ENCODE measurements around the gene HYOU1.
"Not testable (repeated sequence)": the region's sequence is repeated elsewhere in the genome, so short reads cannot be mapped to it uniquely, and the experiment has no call there.

Gene HYOU1, protein sequence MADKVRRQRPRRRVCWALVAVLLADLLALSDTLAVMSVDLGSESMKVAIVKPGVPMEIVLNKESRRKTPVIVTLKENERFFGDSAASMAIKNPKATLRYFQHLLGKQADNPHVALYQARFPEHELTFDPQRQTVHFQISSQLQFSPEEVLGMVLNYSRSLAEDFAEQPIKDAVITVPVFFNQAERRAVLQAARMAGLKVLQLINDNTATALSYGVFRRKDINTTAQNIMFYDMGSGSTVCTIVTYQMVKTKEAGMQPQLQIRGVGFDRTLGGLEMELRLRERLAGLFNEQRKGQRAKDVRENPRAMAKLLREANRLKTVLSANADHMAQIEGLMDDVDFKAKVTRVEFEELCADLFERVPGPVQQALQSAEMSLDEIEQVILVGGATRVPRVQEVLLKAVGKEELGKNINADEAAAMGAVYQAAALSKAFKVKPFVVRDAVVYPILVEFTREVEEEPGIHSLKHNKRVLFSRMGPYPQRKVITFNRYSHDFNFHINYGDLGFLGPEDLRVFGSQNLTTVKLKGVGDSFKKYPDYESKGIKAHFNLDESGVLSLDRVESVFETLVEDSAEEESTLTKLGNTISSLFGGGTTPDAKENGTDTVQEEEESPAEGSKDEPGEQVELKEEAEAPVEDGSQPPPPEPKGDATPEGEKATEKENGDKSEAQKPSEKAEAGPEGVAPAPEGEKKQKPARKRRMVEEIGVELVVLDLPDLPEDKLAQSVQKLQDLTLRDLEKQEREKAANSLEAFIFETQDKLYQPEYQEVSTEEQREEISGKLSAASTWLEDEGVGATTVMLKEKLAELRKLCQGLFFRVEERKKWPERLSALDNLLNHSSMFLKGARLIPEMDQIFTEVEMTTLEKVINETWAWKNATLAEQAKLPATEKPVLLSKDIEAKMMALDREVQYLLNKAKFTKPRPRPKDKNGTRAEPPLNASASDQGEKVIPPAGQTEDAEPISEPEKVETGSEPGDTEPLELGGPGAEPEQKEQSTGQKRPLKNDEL

GRCh38 chr11:119057000-119057769, at the start of gene HYOU1:
Gene HYOU1, minus strand, starts transcription at chr11:119057205. Its CDS starts 1,045 bp downstream, at chr11:119056160.
- in situ Hi-C loops (cut with HindIII; ENCODE audit: low pct_ligation_motif_present, low pct_unique_long_range_greater_than_20kb, low sequenced_read_pairs), result no loop called here

GRCh38 chr11:119103793-119104192, 46.8 kb upstream of the HYOU1 start:
- in situ Hi-C loops (cut with HindIII; ENCODE audit: low pct_ligation_motif_present, low pct_unique_long_range_greater_than_20kb, low sequenced_read_pairs), result no loop called here
- no peak for DNase-seq

More at GRCh38 chr11:119057000-119057769, at the start of gene HYOU1:
- peak; percentile 91 for DNase-seq

- DNase-seq; in situ Hi-C loops (cut with HindIII; ENCODE audit: low pct_ligation_motif_present, low pct_unique_long_range_greater_than_20kb, low sequenced_read_pairs): not testable (repeated sequence)
Measured at GRCh38 chr11:119103161-119103664, 46.2 kb upstream of the HYOU1 start.

GRCh38 chr11:119101759-119102423, 44.9 kb upstream of the HYOU1 start, which contains the start of gene DPAGT1:
Gene DPAGT1, minus strand, starts transcription at chr11:119101853. Its CDS starts 198 bp downstream, at chr11:119101655.
- in situ Hi-C loops (cut with HindIII; ENCODE audit: low pct_ligation_motif_present, low pct_unique_long_range_greater_than_20kb, low sequenced_read_pairs), result no loop called here

GRCh38 chr11:119100994-119101758, 44.2 kb upstream of the HYOU1 start:
- in situ Hi-C loops (cut with HindIII; ENCODE audit: low pct_ligation_motif_present, low pct_unique_long_range_greater_than_20kb, low sequenced_read_pairs), result no loop called here
- DNase-seq, result peak; percentile 38

More at GRCh38 chr11:119101759-119102423, 44.9 kb upstream of the HYOU1 start, which contains the start of gene DPAGT1:
- peak; percentile 95 for DNase-seq

- DNase-seq, result peak; percentile 52
- in situ Hi-C loops (cut with HindIII; ENCODE audit: low pct_ligation_motif_present, low pct_unique_long_range_greater_than_20kb, low sequenced_read_pairs), result no loop called here
Measured at GRCh38 chr11:119100246-119100970, 43.4 kb upstream of the HYOU1 start.

- in situ Hi-C loops (cut with HindIII; ENCODE audit: low pct_ligation_motif_present, low pct_unique_long_range_greater_than_20kb, low sequenced_read_pairs), result no loop called here
- no peak for DNase-seq
Measured at GRCh38 chr11:119099711-119100110, 42.7 kb upstream of the HYOU1 start.

DNA sequence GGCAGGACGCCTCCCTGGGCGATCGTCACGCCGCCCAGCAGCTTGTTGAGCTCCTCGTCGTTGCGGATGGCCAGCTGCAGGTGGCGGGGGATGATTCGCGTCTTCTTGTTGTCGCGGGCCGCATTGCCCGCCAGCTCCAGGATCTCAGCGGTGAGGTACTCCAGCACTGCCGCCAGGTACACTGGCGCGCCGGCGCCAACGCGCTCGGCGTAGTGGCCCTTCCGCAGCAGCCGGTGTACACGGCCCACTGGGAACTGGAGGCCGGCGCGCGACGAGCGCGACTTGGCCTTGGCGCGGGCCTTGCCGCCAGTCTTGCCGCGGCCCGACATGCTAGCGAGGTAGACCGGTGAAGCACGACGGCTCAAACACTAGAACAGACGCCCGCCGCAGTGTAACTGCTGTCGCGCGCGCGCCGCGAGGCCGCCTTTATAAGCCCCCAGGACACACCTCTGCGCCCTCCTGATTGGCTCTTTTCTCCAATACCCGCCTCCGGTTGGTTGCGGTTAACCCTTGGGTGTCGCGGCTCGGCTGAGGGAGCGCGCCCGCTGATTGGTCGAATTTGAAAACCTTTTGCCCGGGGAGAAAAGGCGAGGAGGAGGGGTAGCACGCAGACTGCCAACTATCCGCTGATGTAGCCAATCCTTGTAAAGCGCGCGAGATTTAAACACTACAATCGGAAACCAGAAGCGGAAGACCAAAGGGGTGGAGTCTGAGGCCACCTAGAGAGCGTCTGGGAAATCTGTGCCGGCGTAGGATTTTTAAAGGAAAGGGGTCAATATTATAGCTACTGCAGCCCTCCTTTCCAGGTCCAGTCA, 38.3 kb upstream of the HYOU1 start:
- peak; percentile 98 for DNase-seq
- in situ Hi-C loops (cut with HindIII; ENCODE audit: low pct_ligation_motif_present, low pct_unique_long_range_greater_than_20kb, low sequenced_read_pairs), result no loop called here

DNA sequence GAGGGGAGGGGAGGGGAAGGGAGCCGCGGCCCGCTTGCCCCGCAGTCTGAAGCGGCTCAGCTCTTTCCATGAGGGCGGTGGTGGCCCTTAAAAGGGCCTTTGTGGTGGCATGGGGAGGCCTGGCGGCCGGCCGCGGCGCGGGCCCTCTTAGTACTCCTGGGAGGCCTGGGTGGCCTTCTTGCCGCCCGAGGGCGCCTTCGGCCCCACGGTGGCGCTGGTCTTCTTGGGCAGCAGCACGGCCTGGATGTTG, 37.7 kb upstream of the HYOU1 start:
- in situ Hi-C loops (cut with HindIII; ENCODE audit: low pct_ligation_motif_present, low pct_unique_long_range_greater_than_20kb, low sequenced_read_pairs), result no loop called here
- DNase-seq, result peak; percentile 73

- in situ Hi-C loops (cut with HindIII; ENCODE audit: low pct_ligation_motif_present, low pct_unique_long_range_greater_than_20kb, low sequenced_read_pairs), result no loop called here
- DNase-seq, result peak; percentile 30
Measured at GRCh38 chr11:119093942-119094815, 37.2 kb upstream of the HYOU1 start.

- no peak for DNase-seq
- in situ Hi-C loops (cut with HindIII; ENCODE audit: low pct_ligation_motif_present, low pct_unique_long_range_greater_than_20kb, low sequenced_read_pairs), result no loop called here
Measured at GRCh38 chr11:119092880-119093842, 36.2 kb upstream of the HYOU1 start.

DNA sequence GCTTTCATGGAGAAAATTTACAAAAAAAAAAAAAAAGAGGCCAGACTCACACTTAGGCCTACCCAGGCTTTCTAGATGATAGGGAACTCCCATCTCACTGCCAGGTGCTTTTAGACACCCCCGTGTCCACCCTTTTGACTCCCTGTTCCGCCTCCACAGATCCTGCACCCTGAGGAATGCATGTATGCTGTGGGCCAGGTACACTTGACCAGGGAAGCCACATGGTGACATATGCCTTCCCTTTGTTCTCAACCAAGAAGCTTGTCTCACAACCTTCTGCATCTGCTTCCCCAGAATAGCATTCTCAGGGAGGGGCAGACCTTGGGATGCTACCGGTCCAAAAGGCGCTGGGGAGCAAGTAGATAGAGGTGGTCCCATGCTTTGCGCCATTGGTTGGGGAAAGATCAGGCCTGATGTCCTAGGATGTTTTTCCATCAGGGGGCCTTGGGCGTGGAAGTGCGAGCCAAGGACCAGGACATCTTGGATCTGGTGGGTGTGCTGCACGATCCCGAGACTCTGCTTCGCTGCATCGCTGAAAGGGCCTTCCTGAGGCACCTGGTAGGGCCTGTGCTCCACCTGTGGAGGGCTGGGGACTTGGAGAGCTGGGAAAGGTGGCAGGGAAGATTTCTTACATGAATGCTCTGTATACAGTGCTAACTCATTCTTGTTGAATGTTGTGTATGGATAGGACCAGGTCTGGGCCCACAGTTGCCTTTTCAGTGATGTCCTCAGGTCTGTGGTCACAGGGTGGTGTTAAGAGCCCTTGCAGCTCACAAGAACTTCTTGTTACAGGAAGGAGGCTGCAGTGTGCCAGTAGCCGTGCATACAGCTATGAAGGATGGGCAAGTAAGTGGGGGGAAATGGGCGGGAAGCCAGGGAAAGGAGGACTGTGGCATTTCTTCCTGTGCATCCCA, 35.2 kb upstream of the HYOU1 start:
- no peak for DNase-seq

GRCh38 chr11:119091178-119091577, 34.2 kb upstream of the HYOU1 start:
- in situ Hi-C loops (cut with HindIII; ENCODE audit: low pct_ligation_motif_present, low pct_unique_long_range_greater_than_20kb, low sequenced_read_pairs), result no loop called here

More for the DNA sequence above, 35.2 kb upstream of the HYOU1 start:
- in situ Hi-C loops (cut with HindIII; ENCODE audit: low pct_ligation_motif_present, low pct_unique_long_range_greater_than_20kb, low sequenced_read_pairs), result no loop called here

More at GRCh38 chr11:119091178-119091577, 34.2 kb upstream of the HYOU1 start:
- no peak for DNase-seq

All from ACHN (cell line).